NCI-H345 treated with DMSO at 0.1 percent for 48 hours (cell line): ENCODE results near the gene VGLL2.

Source experiments
- DNase-seq: peaks from one replicate; lab custom pipeline; 2025; ENCODE audit not compliant: unreplicated experiment; lab: John Stamatoyannopoulos, UW

VGLL2 gene

GRCh38 chr6:117267766-117268534, 2.6 kb downstream of the VGLL2 start:
- DNase-seq = no peak

- DNase-seq = no peak
Measured at GRCh38 chr6:117268924-117269323, 3.6 kb downstream of the VGLL2 start.

DNA sequence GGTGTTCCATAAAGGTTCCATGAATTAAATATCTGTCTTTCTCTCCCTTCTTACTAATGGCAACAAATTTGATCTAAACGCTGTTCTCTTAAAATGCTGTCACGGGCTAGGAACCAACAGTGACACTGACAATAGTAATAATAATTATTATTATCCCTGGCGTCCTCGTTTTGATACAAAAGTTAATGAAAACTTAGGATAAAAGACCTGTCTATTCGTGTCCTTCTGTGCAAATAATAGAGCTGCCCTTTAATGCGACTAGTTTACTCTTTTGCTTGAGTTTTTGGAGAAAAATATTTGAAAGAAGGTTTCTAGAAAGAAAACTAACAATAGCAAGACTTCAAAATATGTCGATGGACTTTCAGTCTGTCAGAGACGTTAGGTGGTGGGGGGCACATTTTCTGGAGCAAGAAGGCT, 4.3 kb downstream of the VGLL2 start:
- no peak for DNase-seq

DNA sequence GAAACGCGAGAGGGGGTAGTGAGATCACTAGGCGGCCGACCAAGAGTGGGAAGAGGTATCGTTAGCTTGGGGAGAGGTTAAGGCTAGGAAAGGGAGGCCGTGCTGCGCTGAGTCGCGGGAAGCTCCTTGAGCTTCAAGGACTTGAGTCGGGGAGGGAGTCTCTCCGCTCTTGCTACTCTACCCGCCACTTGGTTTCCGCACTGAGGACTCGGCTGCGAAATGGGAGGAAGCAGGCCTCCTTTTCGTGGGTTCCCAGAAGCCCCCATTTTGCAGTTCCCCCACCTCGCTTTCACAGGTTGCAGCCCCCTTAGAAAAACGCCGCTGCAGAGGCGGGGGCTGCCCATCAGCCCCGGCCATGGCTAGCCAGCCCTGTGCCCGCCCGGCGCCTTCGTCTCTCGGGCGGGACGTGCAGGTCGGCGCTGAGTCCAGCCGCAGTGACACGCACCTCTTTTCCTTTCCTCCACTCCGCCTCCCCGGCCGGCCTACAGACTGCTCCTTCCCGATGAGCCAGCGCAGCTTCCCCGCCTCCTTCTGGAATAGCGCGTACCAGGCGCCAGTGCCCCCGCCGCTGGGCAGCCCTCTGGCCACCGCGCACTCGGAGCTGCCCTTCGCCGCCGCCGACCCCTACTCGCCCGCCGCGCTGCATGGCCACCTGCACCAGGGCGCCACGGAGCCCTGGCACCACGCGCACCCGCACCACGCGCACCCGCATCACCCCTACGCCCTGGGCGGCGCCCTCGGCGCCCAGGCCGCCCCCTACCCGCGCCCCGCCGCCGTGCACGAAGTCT, 4.9 kb downstream of the VGLL2 start:
- DNase-seq = no peak

DNA sequence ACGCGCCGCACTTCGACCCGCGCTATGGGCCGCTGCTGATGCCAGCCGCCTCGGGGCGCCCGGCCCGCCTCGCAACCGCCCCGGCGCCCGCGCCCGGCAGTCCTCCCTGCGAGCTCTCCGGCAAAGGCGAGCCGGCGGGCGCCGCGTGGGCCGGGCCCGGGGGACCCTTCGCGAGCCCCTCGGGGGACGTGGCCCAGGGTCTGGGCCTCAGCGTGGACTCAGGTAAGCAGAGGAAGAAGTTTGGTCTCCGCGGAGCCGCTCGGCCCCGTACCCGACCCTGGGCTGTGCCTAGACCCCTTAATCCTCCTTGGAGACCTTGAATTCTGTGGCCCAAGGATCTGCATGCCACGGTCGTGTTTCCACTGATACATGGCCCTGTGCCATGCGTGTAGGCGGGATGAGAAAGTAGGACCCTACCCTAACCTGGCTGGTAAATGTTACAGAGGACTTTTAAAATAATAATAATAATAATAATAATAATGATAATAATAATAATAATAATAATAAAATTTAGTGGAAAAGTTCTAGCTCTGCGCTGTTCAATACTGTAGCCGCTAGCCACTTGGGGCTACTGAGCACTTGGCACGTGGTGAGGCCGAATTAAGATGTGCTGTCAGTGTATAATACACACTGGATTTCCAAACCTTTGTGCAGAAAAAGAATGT, 5.6 kb downstream of the VGLL2 start:
- no peak for DNase-seq

DNA sequence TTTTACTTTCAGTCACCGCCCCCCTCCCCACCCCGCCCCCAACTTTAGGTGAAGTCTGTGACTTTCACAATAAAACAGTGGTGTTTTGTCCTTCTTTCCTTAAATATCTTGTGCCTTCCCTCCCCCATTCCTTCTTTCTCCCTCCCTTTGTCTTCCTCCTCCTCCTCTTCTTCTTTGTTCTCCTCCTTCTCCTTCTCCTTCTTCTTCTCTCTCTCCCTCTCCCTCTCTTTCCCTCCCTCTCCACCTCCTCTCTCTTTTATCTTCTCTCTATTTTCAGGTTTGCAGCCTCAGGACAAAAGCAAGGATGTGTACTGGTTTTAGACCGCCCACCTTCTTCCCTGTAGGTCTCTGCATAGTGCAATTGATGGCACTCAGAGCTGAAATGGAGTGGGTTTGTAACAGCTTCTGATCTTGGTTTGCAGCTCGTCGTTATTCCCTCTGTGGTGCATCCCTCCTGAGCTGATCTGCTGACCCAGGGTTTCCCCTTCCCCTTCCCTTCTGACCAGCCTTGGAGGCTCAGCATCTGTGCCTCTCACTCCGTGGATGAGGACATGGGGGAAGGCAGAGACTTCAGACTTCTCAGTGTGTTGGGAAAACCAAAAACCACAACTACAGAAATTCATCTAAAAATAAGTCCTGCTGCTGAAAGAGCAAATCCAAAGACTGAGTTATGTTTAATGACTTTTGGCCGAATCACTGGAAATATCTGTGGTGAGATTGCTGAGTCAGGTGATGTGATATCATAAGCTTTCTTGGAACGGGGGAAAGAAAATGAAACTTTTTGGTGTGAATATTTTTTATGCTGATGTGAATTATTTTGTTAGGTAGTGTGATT, 6.9 kb downstream of the VGLL2 start:
- DNase-seq = no peak

GRCh38 chr6:117272891-117273290, 7.5 kb downstream of the VGLL2 start:
- no peak for DNase-seq

GRCh38 chr6:117275205-117275604, 9.8 kb downstream of the VGLL2 start:
- no peak for DNase-seq

GRCh38 chr6:117275711-117276110, 10.4 kb downstream of the VGLL2 start:
- DNase-seq = no peak

DNA sequence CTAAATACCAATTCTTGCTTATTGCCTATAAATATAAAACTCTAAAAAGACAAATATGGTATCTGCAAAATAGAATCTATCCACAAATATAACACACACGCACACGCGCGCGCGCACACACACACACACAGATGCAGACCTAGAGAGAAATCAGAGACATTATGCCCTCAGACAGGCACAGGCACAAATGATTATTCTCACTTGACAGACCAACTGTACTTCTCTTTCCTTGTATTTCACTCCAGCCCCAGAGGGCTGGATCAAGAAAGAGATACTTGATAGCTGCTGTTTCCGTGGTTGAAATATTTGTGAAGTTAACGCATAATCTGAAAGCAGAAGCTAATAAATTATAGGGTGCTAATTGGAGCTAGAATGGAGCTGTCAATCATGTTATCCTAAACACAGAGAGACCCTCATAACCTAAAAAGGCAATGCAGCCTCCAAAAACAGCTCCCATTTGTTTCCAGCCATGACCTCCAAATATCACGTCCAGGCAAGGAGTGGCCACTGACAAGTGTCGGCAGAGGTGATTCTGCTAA, 11.5 kb downstream of the VGLL2 start:
- no peak for DNase-seq

DNA sequence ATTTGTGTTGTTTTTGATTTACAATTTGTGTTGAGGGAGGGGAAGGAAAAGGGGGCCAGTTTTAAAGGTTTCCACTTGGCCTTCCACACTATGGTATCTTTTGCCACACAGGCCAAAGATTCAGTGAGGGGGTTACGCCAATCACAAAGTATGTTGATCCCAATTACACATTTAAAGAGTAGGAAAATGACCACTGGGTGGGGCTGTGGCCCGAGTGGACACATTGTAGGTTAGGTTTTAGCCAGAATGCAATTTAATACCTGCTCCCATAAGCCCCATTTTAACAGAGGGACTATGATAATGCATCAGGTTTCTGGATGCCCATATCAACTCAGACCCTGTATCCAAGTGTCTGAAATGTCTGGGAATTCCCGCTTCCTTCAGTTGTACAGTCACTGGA, 15.6 kb downstream of the VGLL2 start:
- DNase-seq = no peak

DNA sequence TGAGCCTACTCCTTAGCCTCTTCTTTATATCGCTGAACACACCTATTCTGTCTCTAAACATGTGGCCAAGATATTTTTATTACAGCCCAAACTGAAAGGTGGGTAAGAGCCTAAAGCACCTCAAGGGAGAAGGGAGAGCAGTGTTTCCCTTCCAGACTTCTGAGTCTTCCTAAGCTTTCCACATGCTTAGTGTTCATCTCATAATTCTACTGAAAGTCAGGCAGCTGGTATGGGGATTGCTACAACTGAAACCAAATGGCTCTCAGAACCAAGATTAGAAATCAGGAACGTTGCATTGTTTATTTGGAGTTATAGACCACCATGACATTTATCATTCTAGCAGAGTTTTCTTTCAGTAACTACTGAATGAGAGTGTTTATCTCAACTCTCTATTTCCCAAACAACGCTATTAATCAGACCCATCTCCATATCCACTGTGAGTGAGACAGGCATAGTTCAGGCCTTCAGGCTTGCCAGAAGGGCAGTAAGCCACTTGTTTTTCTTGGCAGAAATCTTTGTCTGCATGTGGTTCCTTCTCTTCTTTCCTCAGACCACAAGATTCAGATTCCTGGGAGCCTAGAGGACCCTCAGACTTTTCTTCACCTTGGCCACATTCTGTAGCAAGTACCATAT, 22.8 kb downstream of the VGLL2 start:
- no peak for DNase-seq

GRCh38 chr6:117290173-117290846, 25.0 kb downstream of the VGLL2 start:
- no peak for DNase-seq

DNA sequence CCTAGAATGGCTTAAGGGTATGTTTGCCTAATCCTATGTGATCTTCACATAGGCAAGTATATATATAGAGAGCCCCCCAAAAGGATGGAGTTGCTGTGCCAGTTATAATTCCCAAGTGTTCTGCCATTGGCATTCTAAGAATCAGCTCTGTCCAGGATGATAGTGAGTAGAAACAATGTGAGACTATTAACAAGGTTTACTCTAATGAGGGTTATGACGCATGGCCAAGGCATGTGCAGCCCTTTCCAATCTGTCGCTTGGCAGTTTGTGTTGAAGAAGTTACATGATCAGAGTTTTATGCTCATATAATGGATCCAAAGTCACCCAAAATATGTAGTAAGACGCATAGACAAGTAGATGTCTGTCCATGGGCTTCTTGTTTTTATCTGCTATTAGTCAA, 33.6 kb downstream of the VGLL2 start:
- DNase-seq = no peak

DNA sequence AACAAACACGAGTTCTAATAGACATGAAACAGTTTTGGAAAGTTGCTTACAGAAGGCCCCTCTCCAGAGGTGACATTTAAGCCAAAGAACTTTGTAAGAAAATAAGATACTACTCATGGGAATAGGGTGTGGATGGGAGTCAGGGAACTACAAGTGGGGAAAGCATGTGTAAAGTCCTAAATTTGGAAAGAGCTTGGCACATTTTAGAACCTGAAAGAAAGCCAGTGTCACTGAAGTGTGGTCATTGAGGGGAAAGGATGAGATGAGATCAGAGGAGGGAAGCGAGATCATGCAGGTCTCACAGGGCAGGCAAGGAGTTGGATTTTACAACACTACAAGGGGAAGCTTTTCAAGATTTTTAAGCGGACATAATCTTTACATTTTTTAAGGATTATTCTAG, 38.0 kb downstream of the VGLL2 start:
- no peak for DNase-seq

DNA sequence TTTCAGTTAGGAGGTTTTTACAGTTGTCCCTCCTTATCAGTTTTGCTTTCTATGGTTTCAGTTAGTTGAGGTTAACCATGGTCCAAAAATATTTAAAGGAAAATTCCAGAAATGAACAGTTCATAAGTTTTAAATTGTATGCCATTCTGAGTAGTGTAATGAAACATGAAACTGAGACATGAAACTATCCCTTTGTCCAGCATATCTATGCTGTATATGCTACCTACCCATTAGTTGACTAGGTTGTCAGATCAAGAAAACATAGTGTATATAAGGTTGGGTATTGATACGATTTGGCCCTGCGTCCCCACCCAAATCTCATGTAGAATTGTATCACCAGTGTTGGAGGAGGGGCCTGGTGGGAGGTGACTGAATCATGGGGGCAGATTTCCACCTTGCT, 39.1 kb downstream of the VGLL2 start:
- no peak for DNase-seq

DNA sequence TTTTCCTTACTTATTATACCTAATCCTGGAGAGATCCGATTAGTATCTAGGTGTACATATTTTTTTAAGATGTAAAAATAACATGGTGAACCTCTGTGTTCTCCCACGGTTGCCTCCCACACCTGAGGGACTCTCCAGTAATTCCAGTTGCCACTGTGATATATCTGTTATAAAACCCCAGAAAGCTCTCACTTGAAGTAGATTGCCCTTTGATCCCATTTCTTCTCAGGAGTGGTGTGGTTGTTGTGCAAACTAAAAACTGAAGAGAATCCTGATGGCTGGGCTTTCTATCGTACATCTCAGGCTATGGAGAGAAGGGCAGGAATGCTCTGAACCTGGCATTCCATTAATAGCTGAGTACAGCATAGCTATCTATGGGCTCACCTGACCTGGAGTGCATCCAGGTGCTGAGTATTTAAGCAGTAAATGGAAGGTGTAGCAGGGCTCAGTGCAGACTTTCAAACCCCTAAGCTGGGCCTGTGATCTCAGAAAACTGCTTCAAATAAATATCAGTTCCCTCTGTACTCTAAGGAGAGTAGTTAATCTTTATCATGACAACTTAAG, 41.0 kb downstream of the VGLL2 start:
- no peak for DNase-seq

DNA sequence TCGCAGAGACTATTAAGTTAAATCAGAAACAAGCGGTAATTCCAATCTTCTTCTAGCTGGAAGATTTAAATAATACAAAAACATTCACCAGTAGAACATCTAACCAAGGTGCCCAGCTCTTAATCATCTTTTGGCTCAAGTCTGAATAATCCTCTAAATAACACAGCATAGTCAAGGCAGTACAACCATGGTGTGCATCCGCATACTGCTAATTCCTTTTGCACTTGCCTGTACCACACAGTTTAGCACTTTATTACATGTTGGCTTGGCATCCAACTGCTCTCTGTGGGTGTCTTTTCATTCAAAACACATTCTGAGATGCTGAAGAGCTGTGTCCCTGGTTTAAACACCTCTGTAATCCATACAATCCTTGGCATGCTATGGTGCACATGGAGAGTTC, 42.3 kb downstream of the VGLL2 start:
- no peak for DNase-seq

DNA sequence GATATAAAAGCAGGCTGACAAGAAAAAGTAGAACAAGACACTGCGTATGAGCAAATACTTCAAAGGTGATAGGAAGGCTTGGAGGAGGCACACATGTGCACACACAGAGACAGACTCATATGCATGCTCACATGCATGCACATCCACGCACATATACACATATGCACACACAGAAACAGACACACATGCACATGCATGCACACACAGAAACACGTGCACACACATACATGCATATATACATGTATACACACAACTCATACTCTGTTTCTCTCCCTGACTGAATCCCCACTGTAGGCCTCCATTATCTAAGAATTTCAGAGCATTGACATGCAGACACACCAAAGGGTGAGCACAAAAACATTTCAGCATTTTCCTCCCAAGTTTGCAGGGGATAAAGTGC, 43.7 kb downstream of the VGLL2 start:
- DNase-seq = no peak

DNA sequence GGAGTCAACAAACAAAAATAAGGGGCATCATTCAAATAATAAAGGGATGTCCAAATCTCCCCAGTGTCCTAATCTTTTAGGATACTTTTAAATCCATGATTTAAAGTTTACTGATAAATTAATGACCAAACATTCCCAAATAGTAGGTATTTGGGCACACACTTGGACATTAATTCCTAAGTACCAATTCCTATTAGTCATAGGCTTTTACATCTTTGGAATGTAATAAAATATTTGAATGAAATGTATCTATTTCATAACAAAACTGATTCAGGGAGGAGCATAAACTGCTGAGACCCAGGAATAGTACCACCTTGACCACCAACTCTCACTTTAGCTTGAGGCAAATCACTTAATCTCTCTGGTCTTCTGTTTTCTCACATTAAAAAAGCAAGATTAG, 44.3 kb downstream of the VGLL2 start:
- DNase-seq = no peak
